HG03196 (cell line): ENCODE results near the gene PTPRD.
"Not testable (repeated sequence)": the region's sequence is repeated elsewhere in the genome, so short reads cannot be mapped to it uniquely, and the experiment has no call there.

Experiments
- ATAC-seq: cut with Tn5 transposase; IDR thresholded peaks from one replicate; pipeline ENCODE4 v1.9.1; 2021; ENCODE audit not compliant: unreplicated experiment

The PTPRD gene

GRCh38 chr9:9996259-9996658 lies 616.5 kb downstream of the PTPRD start:
- ATAC-seq = no peak

GRCh38 chr9:9992936-9993335 lies 619.9 kb downstream of the PTPRD start:
- no peak for ATAC-seq

- no peak for ATAC-seq
These were observed 639.7 kb downstream of the PTPRD start for GRCh38 chr9:9973062-9973461.

GRCh38 chr9:9970514-9970913 lies 642.3 kb downstream of the PTPRD start:
- ATAC-seq = no peak

GRCh38 chr9:9963841-9964240 lies 649.0 kb downstream of the PTPRD start:
- ATAC-seq = no peak

- no peak for ATAC-seq
These were observed 650.9 kb downstream of the PTPRD start for GRCh38 chr9:9961934-9962333.

- no peak for ATAC-seq
These were observed 651.3 kb downstream of the PTPRD start for GRCh38 chr9:9961487-9961886.

GRCh38 chr9:9951556-9952160 lies 661.1 kb downstream of the PTPRD start:
- ATAC-seq = no peak

- no peak for ATAC-seq
These were observed 662.0 kb downstream of the PTPRD start for GRCh38 chr9:9950813-9951212.

GRCh38 chr9:9949978-9950377 lies 662.8 kb downstream of the PTPRD start:
- ATAC-seq = no peak

- ATAC-seq = no peak
These were observed 663.4 kb downstream of the PTPRD start for GRCh38 chr9:9949368-9949767.

- ATAC-seq = no peak
These were observed 666.8 kb downstream of the PTPRD start for GRCh38 chr9:9945966-9946365.

GRCh38 chr9:9942764-9943424 lies 669.9 kb downstream of the PTPRD start:
- peak; percentile 86 for ATAC-seq

GRCh38 chr9:9938432-9938831 lies 674.4 kb downstream of the PTPRD start:
- ATAC-seq = no peak

- ATAC-seq = not testable (repeated sequence)
These were observed 681.3 kb downstream of the PTPRD start for GRCh38 chr9:9931464-9931863.

GRCh38 chr9:9924376-9924775 lies 688.4 kb downstream of the PTPRD start:
- peak; percentile 69 for ATAC-seq

GRCh38 chr9:9921805-9922204 lies 691.0 kb downstream of the PTPRD start:
- no peak for ATAC-seq

- ATAC-seq = no peak
These were observed 692.3 kb downstream of the PTPRD start for GRCh38 chr9:9920425-9921060.

- ATAC-seq = no peak
These were observed 693.5 kb downstream of the PTPRD start for GRCh38 chr9:9919174-9919775.

- ATAC-seq = no peak
These were observed 695.4 kb downstream of the PTPRD start for GRCh38 chr9:9917400-9917799.

GRCh38 chr9:9914174-9914573 lies 698.6 kb downstream of the PTPRD start:
- no peak for ATAC-seq

- ATAC-seq = no peak
These were observed 699.4 kb downstream of the PTPRD start for GRCh38 chr9:9913276-9913832.
